ENCODE results near the gene ALDH1A1. TPM values are rescaled to one million over a fixed set of nuclear protein-coding genes. Genes with fewer than 3 reads are reported as not detected.

The ALDH1A1 gene
- total and polyA plus RNA-seq, 2 of the 8 experiments (the other 6 are each of a cell fraction or from before 2014, with no cell fraction given): 0.50 to 0.82 TPM

DNA sequence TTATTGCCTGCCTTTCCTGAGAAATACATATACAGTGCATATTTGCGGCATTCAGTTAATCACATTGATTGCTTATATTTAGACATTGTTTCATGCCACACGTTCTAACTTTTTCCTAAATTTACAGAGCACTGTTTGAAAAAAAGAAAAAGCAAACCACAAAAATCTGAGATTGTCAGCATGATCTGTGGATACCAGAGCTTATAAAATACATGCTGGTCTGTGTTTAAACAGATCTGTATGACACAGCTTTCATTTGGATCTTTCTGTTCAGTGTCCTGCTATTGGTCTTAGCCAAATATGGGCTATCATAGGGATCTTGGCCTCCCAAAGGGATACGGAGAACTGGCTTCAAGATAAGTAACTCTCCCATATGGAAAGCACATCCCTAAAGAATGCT lies 20.2 kb downstream of the ALDH1A1 start:
- H3K14ac ChIP-seq (ENCODE audit: insufficient read length): no peak overlapping the region
- H3K9ac ChIP-seq (replicated peaks in 1 of 4; ENCODE audit: extremely low read depth in 1 of 4, low read depth in 3 of 4, low read length in 3 of 4): no peak overlapping the region
- no peaks in the 10 kb centered on the region for H3K9me3 ChIP-seq (ENCODE audit: insufficient read depth in 2 of 2, low read depth in 1 of 2, low read length in 1 of 2)
- H3K79me1 ChIP-seq (ENCODE audit: low read depth, low read length): no peaks in the 10 kb centered on the region
- H4K91ac ChIP-seq (replicated peaks; ENCODE audit: insufficient read length, low read length): no peak overlapping the region
- no peak overlapping the region for H3K4me3 ChIP-seq (ENCODE audit: extremely low read depth in 1 of 4, insufficient read depth in 2 of 4, low read depth in 3 of 4, low read length in 4 of 4)
- no peak overlapping the region for H2BK5ac ChIP-seq (ENCODE audit: low read depth, low read length)
- no peak overlapping the region for H2BK20ac ChIP-seq (ENCODE audit: low read length)
- no peak overlapping the region for H3K27ac ChIP-seq (ENCODE audit: low read depth, low read length)
- H2AFZ ChIP-seq (ENCODE audit: low read length): no peak overlapping the region
- H3K23me2 ChIP-seq (ENCODE audit: low read depth, low read length): no peaks in the 10 kb centered on the region
- CTCF ChIA-PET (ENCODE audit: partially characterized antibody): interaction anchor here (0.6 to 5.2 kb wide), 5 partner anchors 9 to 181 kb away, joined by 3 to 32 read pairs (median 5); partner anchors contain the start of gene ALDH1A1
- FAIRE-seq (no peak), DNase-seq (ENCODE audit: low read depth in 1 of 2, low spot score in 2 of 2) (no peak)
- H2BK12ac ChIP-seq (ENCODE audit: low read depth, low read length): no peak overlapping the region
- H4K8ac ChIP-seq (ENCODE audit: extremely low read depth, insufficient read depth, low read length): no peak overlapping the region
- no peak overlapping the region for H2BK15ac ChIP-seq (ENCODE audit: low read length)
- no peak overlapping the region for H3K18ac ChIP-seq (ENCODE audit: extremely low read depth, low read length)
- H3K4me1 ChIP-seq (replicated peaks in 1 of 4; ENCODE audit: control insufficient read depth in 3 of 4, insufficient read depth in 4 of 4, low read length in 3 of 4): no peaks in the 10 kb centered on the region
- no peak overlapping the region for H3K4ac ChIP-seq (replicated peaks; ENCODE audit: insufficient read length, low read depth, low read length)
- no peak overlapping the region for H3K56ac ChIP-seq (replicated peaks; ENCODE audit: insufficient read length, low read depth, low read length)
- no peak overlapping the region for H3K23ac ChIP-seq (ENCODE audit: insufficient read length)
- H4K20me1 ChIP-seq (replicated peaks in 1 of 2; ENCODE audit: control insufficient read depth in 1 of 2, insufficient read depth in 2 of 2, low read length in 2 of 2): no peaks in the 10 kb centered on the region
- H3K36me3 ChIP-seq (ENCODE audit: control insufficient read depth in 2 of 4, insufficient read depth in 4 of 4, low read length in 3 of 4): no peaks in the 10 kb centered on the region
- H2BK120ac ChIP-seq (replicated peaks; ENCODE audit: low read depth, low read length): no peak overlapping the region
- POLR2A ChIA-PET (ENCODE audit: partially characterized antibody): no interaction called here
- H3K4me2 ChIP-seq (ENCODE audit: insufficient read depth in 1 of 2, low read depth in 2 of 2, low read length in 2 of 2): no peak overlapping the region
- H4K5ac ChIP-seq (ENCODE audit: insufficient read length, low read depth, low read length): no peak overlapping the region
- WGBS, 2 experiments (ENCODE audit: extremely low coverage in 1 of 2, insufficient coverage in 1 of 2, insufficient read length in 1 of 2, insufficient replicate concordance in 2 of 2, low coverage in 1 of 2, low lambda C conversion rate in 2 of 2, missing lambda C conversion rate in 1 of 2): 96% methylated on average over 3 of the region's 3 CpGs; no CpG with 5 or more reads in 1 of the 2 experiments
- H3K79me2 ChIP-seq (ENCODE audit: control insufficient read depth in 1 of 2, insufficient read depth in 2 of 2, low read length in 2 of 2): no peaks in the 10 kb centered on the region
- H3K27me3 ChIP-seq (replicated peaks in 1 of 4; ENCODE audit: control insufficient read depth in 3 of 4, extremely low read depth in 1 of 4, insufficient read depth in 3 of 4, low read length in 3 of 4): no peaks in the 10 kb centered on the region
- no peak overlapping the region for H2AK5ac ChIP-seq (ENCODE audit: low read depth, low read length)
- TF ChIP-seq EZH2 (IDR thresholded peaks at IDR 0.05; ENCODE audit: low read depth, low read length, severe bottlenecking) (no peak), GTF2F1 (IDR thresholded peaks at IDR 0.05; ENCODE audit: borderline replicate concordance, low read depth, low read length) (no peak), MAX (IDR thresholded peaks at IDR 0.05) (no peak), CHD2 (IDR thresholded peaks at IDR 0.05; ENCODE audit: low read length) (no peak), GABPA (IDR thresholded peaks at IDR 0.05; ENCODE audit: borderline replicate concordance, insufficient read depth, low read length) (no peak), CTCF (IDR thresholded peaks at IDR 0.05; ENCODE audit: control extremely low read depth in 1 of 3, insufficient read depth in 1 of 3, low read depth in 1 of 3, low read length in 3 of 3) (no peak), SP2 (IDR thresholded peaks at IDR 0.05; ENCODE audit: low read length) (no peak), YY1 (IDR thresholded peaks at IDR 0.05; ENCODE audit: low read depth, low read length) (no peak), MAFK (IDR thresholded peaks at IDR 0.05; ENCODE audit: low read depth, low read length) (no peak), POLR2AphosphoS5 (IDR thresholded peaks at IDR 0.05; ENCODE audit: low read depth, low read length) (no peak), BACH1 (IDR thresholded peaks at IDR 0.05; ENCODE audit: low read length) (no peak)

Measured in H1 (cell line).